Endodermal cell (in vitro differentiated cells): Measurements from ENCODE around the gene JUNB. TPM values are rescaled to one million over a fixed set of nuclear protein-coding genes. Genes with fewer than 3 reads are reported as not detected.

Source experiments
- DNase-seq: peaks from one replicate; pipeline ENCODE4 v3.0.0-alpha.2; 2017
- H3K27ac ChIP-seq: 2 replicates; pipeline ENCODE4 v1.5.1; 2013; ENCODE audit warnings: mild to moderate bottlenecking, low read depth, low read length, moderate library complexity
- H3K27me3 ChIP-seq: 2 replicates; pipeline ENCODE4 v1.6.1; 2013; ENCODE audit warnings: mild to moderate bottlenecking, low read length, moderate library complexity; ENCODE audit not compliant: insufficient read depth, control insufficient read depth, poor library complexity, severe bottlenecking
- H3K36me3 ChIP-seq: 2 replicates; pipeline ENCODE4 v1.7.0; 2013; ENCODE audit warnings: mild to moderate bottlenecking, low read length, moderate library complexity; ENCODE audit not compliant: control insufficient read depth, insufficient read depth
- H3K4me1 ChIP-seq: one replicate; pipeline ENCODE4 v1.7.0; 2013; ENCODE audit warnings: low read length; ENCODE audit not compliant: control insufficient read depth, insufficient read depth
- H3K4me3 ChIP-seq: 2 replicates; pipeline ENCODE4 v1.5.1; 2013; ENCODE audit warnings: mild to moderate bottlenecking, low read length, moderate library complexity
- H3K9ac ChIP-seq: 2 replicates; pipeline ENCODE4 v1.6.1; 2013; ENCODE audit warnings: mild to moderate bottlenecking, low read length, moderate library complexity; ENCODE audit not compliant: poor library complexity, severe bottlenecking; ENCODE audit errors: extremely low read depth
- H3K9me3 ChIP-seq: 2 replicates; pipeline ENCODE4 v1.6.1; 2013; ENCODE audit warnings: mild to moderate bottlenecking, low read length, moderate library complexity; ENCODE audit not compliant: control insufficient read depth
- H3K27ac Mint-ChIP-seq: 2 replicates; pipeline ENCODE4 v1.8.0; 2020; ENCODE audit warnings: mixed read lengths
- H3K27me3 Mint-ChIP-seq: 2 replicates; pipeline ENCODE4 v1.8.0; 2021; ENCODE audit warnings: mild to moderate bottlenecking, mixed read lengths; ENCODE audit not compliant: insufficient read depth
- H3K36me3 Mint-ChIP-seq: 2 replicates; pipeline ENCODE4 v1.8.0; 2020; ENCODE audit warnings: low read depth, mixed read lengths
- H3K4me1 Mint-ChIP-seq: 2 replicates; pipeline ENCODE4 v1.8.0; 2020; ENCODE audit warnings: mixed read lengths
- H3K4me3 Mint-ChIP-seq: 2 replicates; pipeline ENCODE4 v1.8.0; 2020; ENCODE audit warnings: mild to moderate bottlenecking, moderate library complexity, mixed read lengths
- H3K9me3 Mint-ChIP-seq: 2 replicates; pipeline ENCODE4 v1.8.0; 2020; ENCODE audit warnings: mild to moderate bottlenecking, mixed read lengths
- CTCF ChIP-seq: fragments of 200-600 bp; sonication (generic); conservative IDR thresholded peaks from 2 replicates; pipeline ENCODE4 v1.5.0; 2021; ENCODE audit warnings: antibody characterized with exemption, mild to moderate bottlenecking
- WGBS, 2 experiments: methylation state at CpG; one replicate each; pipeline versions ENCODE4 v1.1.5 to v1.1.7; 2013; ENCODE audit warnings: missing lambda C conversion rate in 2 of 2, mixed read lengths in 1 of 2; ENCODE audit not compliant: insufficient coverage in 1 of 2, insufficient read length in 1 of 2; 5-methylcytosine and 5-hydroxymethylcytosine counted together
- total RNA-seq, 2 donors: library from RNA; stranded (reverse); fragmentation: NEBNext Ultra II Directional in 1 of 2; extraction: Animal tissue kit (Norgen Biotek cat#: 25700) in 1 of 2; gene quantifications; 2 replicates in 1 of 2; 3 replicates in 1 of 2; pipeline ENCODE4 v1.2.1, GENCODE V29; 2021

The JUNB gene
- total RNA-seq, 2 donors from 2014 or later, result 6.7 to 7.2 TPM

- no peak overlapping the region for H3K4me3 ChIP-seq
- H3K27ac ChIP-seq, result no peak overlapping the region
- H3K27me3 Mint-ChIP-seq, result peaks cover 13% of the 10 kb centered on the region
- H3K9ac ChIP-seq, result no peak overlapping the region
- H3K27me3 ChIP-seq, result no peaks in the 10 kb centered on the region
- TF ChIP-seq CTCF, result no peak
- H3K27ac Mint-ChIP-seq, result no peak overlapping the region
- H3K36me3 Mint-ChIP-seq, result no peaks in the 10 kb centered on the region
- DNase-seq, result no peak
- peaks cover 4% of the 10 kb centered on the region for H3K4me1 Mint-ChIP-seq
- peaks cover 3% of the 10 kb centered on the region for H3K9me3 Mint-ChIP-seq
- no peaks in the 10 kb centered on the region for H3K4me1 ChIP-seq
- H3K9me3 ChIP-seq, result no peaks in the 10 kb centered on the region
- WGBS, 2 experiments, result 78 to 90% methylated on average over 1 to 2 of the region's 2 CpGs
- H3K36me3 ChIP-seq, result no peaks in the 10 kb centered on the region
- no peak overlapping the region for H3K4me3 Mint-ChIP-seq
These were observed 30.5 kb downstream of the JUNB start for GRCh38 chr19:12821761-12822160.

DNA sequence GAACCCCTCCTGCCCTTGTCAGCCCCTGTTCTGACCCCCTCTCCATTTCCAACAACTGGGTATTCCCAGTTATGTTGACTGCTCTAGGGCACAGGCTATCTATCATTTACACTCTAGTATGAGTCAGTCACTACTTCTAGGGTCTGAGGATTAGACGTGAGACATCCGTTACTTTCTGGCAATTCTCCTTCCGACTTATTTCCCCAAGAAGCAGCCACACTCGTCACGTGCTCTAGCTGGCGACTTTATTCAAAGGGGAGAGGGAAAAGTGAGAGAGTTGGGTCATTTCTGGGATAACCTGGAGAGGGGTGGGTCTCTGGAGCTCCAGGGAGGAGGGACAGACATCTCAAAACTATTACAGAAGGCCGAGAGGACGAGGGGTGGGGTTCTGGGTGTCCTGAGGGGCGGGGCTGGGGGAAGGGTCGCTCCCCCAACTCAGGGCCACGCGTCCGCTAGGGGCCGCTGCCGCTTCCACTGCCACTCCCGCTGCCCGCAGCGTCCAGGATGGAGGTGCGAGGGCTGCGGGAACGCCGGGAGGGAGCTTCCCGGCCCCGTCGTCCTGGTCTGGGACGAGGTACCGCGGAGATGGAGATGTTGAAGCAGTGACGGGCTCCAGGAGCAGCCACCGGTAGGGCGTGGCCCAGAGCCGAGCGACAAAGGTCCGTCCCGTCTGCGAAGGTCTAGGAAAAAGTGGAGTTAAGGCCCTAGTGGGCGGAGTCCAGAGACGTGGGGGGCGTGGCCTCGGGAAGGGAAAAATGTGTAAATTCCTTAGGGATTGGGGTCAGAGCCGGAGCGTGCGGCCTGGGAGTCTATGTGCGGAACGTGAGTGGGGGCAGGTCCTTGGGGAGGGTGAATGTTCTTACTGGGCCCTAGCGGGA, 34.2 kb downstream of the JUNB start:
- Histone ChIP-seq H3K4me1 (no peaks in the 10 kb centered on the region), H3K27ac (no peak overlapping the region), H3K27me3 (peaks cover 16% of the 10 kb centered on the region), H3K4me3 (peak overlapping the region; percentile 65), H3K9ac (peak overlapping the region; percentile 25), H3K36me3 (no peaks in the 10 kb centered on the region), H3K9me3 (no peaks in the 10 kb centered on the region)
- H3K4me1 Mint-ChIP-seq, result peaks cover 6% of the 10 kb centered on the region
- H3K4me3 Mint-ChIP-seq, result peak overlapping the region; percentile 41
- H3K27me3 Mint-ChIP-seq, result peaks cover 41% of the 10 kb centered on the region
- no peaks in the 10 kb centered on the region for H3K36me3 Mint-ChIP-seq
- peak; percentile 93 for TF ChIP-seq CTCF
- H3K27ac Mint-ChIP-seq, result peak overlapping the region; percentile 75
- DNase-seq, result peak; percentile 97
- 10 to 16% methylated on average over 25 to 46 of the region's 46 CpGs for WGBS, 2 experiments
- H3K9me3 Mint-ChIP-seq, result peaks cover 3% of the 10 kb centered on the region

DNA sequence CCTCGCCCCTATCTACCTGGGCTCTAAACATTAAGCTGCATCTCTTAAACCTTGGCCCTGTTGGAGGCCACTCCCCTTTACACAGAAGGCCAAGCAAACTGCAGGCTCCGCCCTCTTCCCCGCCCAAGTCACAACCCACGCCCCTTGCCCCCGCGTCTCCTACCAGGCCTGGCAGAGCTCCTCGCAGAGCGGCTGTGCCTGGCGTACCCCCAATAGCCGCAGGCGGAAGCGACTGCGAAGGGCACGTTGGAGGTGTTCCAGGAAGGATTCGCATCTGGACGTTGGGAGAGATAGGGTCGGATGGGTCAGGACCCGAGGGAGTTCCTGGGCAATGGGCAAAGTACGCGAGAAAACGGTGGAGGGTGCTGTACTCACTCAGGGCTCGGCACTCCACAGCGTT, 37.2 kb downstream of the JUNB start:
- TF ChIP-seq CTCF, result no peak
- H3K4me1 Mint-ChIP-seq, result peaks cover 6% of the 10 kb centered on the region
- 27 to 32% methylated on average over 13 to 23 of the region's 23 CpGs for WGBS, 2 experiments
- H3K4me3 Mint-ChIP-seq, result peak overlapping the region; percentile 37
- DNase-seq, result peak; percentile 93
- Histone ChIP-seq H3K36me3 (no peaks in the 10 kb centered on the region), H3K4me1 (no peaks in the 10 kb centered on the region), H3K27ac (no peak overlapping the region), H3K9me3 (no peaks in the 10 kb centered on the region), H3K9ac (no peak overlapping the region), H3K4me3 (no peak overlapping the region), H3K27me3 (peaks cover 42% of the 10 kb centered on the region)
- H3K36me3 Mint-ChIP-seq, result no peaks in the 10 kb centered on the region
- H3K27ac Mint-ChIP-seq, result no peak overlapping the region
- peaks cover 69% of the 10 kb centered on the region for H3K27me3 Mint-ChIP-seq
- H3K9me3 Mint-ChIP-seq, result no peaks in the 10 kb centered on the region
